Measurements from ENCODE around the gene SLC66A2.
"Not testable (repeated sequence)": the region's sequence is repeated elsewhere in the genome, so short reads cannot be mapped to it uniquely, and the experiment has no call there.

SLC66A2 gene

DNA sequence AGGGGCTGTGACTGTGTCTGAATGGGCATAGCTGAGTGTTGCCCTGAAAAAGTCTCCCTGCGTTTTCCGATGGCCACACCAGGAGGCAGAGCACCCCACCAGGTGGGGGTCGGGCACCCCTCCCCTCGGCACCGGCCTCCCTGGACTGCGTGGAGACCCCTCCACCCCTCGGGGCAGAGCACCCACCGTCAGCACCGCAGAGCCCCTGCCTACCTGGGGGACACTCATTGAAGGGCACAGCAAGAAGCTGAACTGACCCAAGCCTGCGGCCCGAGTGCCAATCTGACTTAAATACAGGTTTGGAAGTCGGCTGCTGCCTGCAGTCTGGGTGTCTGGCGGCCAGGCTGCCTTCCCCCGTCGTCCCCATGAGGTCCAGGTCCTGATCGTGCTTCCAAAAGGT, 83.8 kb downstream of the SLC66A2 start:
- DNase-seq (ENCODE audit: low read depth in 2 of 2): no peak

DNA sequence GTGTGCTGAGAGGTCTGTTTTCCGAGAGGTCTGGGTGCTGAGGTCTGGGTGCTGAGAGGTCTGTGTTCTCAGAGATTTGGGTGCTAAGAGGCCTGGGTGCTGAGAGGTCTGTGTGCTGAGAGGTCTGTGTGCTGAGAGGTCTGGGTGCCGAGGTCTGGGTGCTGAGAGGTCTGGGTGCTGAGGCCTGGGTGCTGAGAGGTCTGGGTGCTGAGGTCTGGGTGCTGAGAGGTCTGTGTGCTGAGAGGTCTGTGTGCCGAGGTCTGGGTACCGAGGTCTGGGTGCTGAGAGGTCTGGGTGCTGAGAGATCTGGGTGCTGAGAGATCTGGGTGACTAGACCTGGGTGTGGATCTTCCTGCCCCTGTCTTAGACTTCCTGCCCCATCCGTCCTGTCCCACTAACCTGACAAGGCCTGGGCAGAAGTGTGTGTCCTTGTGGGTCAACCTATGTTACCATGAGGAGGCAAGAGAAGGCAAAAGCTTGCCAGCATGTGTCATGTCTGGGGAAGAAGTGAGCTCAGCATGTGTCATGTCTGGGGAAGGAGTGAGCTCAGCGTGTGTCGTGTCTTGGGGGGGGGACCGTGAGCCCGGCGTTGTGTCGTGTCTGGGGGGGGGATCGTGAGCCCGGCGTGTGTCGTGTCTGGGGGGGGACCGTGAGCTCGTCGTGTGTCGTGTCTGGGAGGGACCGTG, 84.4 kb downstream of the SLC66A2 start:
- no peak for DNase-seq (ENCODE audit: low read depth in 2 of 2)

DNA sequence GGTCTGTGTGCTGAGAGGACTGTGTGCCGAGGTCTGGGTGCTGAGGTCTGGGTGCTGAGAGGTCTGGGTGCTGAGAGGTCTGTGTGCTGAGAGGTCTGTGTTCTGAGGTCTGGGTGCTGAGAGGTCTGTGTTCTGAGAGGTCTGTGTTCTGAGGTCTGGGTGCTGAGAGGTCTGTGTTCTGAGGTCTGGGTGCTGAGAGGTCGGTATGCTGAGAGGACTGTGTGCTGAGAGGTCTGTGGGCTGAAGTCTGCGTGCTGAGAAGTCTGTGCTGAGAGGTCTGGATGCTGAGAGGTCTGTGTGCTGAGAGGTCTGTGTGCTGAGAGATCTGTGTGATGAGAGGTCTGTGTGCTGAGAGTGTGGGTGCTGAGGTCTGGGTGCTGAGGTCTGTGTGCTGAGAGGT, 85.5 kb downstream of the SLC66A2 start:
- DNase-seq (ENCODE audit: low read depth in 2 of 2): not testable (repeated sequence)

DNA sequence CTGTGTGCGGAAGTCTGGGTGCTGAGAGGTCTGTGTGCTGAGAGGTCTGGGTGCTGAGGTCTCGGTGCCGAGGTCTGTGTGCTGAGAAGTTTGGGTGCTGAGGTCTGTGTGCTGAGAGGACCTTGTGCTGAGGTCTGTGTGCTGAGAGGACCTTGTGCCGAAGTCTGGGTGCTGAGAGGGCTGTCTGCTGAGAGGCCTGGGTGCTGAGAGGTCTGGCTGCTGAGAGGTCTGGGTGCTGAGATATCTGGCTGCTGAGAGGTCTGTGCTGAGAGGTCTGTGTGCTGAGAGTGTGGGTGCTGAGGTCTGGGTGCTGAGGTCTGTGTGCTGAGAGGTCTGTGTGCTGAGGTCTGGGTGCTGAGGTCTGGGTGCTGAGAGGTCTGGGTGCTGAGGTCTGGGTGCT, 86.5 kb downstream of the SLC66A2 start:
- DNase-seq (ENCODE audit: low read depth in 2 of 2): not testable (repeated sequence)

DNA sequence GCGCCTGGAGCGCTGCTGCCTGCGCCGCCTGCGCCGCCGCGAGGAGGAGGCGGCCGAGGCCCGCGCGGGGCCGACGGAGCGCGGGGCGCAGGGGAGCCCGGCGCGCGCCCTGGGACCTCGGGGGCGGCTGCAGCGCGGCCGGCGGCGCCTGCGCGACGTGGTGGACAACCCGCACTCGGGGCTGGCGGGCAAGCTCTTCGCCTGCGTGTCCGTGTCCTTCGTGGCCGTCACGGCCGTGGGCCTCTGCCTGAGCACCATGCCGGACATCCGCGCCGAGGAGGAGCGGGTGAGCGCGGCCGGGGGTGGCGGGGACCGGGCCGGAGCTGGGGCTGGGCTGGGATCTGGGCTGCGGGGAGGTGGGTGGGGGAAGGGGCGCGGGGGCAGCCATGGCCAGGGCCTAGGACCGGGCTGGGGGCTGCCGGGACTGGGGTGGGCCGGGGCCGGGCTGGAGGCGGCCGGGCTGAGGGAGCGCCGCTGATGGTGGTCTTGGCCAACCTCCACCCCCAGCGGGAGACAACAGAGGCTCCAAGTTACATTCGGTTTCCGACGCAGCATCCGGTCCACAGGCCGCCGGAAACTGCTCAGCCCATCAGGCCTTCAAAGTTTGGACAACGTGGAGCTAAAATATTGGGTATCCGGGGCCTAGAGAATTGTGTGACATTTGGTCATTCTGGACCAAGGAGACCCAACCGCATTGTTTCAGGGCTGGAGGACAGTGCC, 87.3 kb downstream of the SLC66A2 start:
- DNase-seq (ENCODE audit: low read depth in 2 of 2): no peak

DNA sequence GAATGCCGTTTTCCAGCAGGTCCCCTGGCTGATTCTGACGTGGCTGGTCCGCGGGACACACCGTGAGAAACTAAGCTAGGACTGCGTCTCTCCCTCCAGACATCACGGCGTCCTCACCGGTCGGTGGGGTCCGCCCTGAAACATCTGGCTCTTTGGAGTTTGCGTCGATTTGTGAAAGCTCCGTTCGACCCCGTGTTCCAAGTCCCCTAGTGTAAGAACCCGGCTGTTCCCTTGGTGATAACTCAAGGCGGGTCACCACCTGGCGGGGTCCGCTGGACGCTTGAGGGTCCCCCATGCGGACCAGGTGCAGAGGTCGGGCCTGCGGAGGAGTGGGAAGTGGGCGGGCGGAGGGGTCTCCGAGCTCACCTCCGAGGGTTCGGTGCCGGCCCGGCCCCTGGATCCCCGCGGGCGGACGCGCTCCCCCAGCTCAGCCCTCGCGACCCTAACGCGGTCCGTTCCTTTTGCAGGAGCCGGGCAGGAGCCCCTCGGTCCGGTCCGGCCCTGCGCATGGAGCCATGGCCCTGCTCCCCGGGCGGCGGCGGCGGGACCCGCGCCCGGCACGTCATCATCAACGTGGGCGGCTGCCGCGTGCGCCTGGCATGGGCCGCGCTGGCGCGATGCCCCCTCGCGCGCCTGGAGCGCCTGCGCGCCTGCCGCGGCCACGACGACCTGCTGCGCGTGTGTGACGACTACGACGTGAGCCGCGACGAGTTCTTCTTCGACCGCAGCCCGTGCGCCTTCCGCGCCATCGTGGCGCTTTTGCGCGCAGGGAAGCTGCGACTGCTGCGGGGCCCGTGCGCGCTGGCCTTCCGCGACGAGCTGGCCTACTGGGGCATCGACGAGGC, 88.1 kb downstream of the SLC66A2 start:
- no peak for DNase-seq (ENCODE audit: low read depth in 2 of 2)

DNA sequence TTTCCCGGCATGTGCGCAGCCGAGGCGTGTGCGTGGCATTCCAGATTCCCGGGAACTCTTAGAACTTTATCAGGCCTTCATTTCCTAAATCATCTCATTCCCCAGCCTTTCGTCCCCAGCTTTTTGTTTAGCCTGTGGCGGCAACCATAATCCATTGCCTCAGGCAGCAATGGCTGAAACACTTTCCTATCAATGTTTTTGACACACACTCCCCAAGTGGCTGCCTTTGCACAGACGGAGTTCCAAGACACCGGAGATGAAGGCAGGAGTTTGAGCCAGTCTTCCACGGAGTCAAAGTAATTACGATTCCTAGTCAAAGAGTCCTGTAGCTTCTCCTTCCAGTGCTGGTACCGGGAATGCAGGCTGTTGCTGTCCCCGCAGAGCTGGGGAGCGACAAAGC, 88.9 kb downstream of the SLC66A2 start:
- no peak for DNase-seq (ENCODE audit: low read depth in 2 of 2)

DNA sequence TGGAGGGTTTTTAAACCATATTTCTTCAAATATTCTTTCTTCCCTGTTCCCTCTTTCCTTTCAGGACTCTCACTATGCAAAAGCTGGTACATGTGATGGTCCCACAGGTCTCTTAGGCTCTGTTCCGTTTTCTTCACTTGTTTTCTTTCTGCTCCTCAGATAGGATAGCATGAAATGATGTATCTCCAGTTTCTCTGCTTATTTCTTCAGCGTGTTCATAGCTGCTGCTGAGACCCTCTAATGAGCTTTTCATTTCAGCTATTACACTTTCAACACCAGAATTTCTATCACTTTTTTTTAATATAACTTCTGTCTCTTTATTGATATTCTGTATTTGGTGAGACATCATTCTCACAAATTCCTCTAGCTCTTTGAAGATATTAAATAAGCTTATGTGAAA, 89.8 kb downstream of the SLC66A2 start:
- DNase-seq (ENCODE audit: low read depth in 2 of 2): no peak

DNA sequence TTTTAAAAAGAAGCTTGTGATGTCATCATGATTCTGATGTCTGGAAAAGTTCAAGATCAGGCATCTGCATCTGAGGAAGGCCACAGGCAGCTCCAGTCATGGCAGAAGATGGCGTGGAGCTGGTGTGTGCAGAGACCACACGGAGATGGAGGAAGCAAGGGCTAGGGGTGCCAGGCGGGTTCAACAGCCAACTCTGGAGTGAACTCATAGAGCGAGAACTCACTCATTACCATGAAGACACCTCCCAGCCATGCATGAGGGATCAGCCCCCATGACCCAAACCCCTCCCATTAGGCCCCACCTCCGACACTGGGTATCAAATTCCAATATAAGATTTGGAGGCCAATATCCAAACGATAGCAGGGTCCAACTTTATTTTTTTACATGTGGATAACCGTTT, 92.1 kb downstream of the SLC66A2 start:
- DNase-seq (ENCODE audit: low read depth in 2 of 2): no peak

DNA sequence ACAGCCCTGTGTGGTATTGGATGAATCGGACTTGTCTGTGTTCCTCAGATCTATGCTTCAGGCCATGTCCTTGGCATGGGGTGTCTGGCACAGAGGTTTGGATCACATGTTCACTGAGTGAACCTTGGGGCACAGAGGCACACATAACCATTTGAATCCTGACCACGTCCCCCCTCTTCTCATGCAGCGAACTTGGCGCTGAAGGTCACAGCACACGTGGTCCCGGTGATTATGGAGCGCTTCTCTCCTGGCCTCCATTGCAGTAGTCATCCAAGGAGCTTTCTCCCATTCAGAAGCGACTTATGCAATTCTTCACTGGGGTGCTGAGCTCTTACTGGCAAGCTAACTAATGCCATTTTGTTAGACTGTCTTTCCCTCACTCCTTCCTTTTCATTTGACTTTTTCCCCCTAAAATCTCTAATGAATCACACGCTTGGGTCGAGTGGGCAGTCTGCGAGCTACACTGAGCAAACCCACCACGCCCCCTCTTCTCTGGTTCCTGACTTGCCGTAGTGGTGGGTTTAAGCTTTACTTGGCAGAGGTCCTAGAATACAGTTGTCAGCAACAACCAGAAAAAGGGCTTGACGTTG, 94.3 kb downstream of the SLC66A2 start:
- DNase-seq (ENCODE audit: low read depth in 2 of 2): no peak

DNA sequence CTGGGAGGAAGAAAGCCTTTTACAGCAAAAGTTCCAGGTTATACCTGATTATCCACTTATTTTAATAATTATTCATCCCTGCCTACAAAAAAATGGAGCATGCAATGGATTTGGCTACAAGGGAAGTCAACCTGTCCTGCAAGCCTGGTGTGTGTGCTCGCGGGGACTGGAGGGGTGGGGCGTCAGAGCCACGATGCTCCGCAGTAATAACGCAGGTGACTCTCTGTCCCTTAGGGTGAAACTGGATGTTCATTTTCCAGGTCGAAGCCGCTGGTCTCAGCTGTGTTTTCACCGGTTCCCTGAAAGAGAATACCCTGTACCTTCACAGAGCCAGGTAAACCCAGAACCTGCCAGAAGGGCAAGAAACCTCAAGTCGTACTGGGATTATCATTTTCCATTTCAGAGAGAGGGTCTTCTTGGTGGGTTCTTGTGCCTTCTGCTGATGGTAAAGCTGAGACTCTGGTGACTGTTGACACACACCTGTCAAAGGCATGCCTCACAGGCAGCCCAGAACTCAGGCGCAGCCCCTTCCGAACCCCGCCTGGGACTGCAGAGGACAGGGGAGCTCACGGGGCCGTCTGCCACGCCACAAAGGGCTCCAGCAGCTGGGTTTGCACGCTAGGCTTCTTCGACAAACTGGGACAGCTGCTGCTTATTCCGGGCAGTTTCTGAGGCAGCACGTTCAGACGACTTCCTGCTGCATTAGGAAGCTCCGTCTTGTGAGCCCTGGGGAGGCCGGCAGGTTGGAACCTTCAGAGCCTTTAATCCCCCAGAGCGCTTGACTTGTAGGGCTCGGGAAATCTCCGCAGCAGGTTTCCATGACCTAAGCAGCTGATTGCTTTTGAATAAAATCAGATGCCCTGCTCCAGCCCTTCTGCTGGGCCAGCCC, 95.1 kb downstream of the SLC66A2 start:
- DNase-seq (ENCODE audit: low read depth in 2 of 2): no peak

DNA sequence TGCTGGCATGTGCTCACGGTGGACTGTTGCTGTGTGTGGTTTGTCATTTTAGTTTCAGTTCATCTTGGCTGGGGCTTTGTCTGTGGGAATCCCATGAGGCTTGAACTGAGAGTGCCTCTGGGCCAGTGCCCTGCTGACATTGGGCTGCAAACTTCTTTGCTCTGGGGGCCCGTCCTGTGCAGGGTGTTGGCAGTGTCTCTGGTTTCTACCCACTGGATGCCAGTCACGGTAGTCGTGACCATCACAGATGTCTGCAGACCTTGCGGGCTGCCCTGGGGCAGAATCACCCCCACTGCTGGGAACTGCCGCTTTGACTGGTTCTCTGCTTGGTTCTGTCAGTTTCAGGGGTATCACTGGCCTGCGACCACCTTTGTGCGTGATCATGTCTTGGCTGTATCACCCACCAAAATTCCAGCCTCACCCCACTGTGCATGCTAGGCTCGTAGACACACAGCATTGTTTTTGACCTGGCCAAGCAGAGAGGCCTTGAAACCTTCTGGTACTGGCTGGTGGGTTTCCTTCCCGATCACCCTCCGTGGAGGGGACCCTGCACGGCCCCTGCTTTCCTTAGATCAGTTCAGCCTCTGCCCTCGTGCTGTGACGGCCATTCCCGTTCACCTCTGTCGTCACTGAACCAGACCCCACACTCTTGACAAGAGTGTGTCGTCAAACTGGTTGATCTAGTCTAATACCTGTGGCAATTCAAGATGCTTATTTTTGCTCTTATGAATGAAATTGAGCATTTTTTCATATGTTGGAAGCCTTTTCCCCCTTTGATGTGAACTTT, 96.1 kb downstream of the SLC66A2 start:
- no peak for DNase-seq (ENCODE audit: low read depth in 2 of 2)

DNA sequence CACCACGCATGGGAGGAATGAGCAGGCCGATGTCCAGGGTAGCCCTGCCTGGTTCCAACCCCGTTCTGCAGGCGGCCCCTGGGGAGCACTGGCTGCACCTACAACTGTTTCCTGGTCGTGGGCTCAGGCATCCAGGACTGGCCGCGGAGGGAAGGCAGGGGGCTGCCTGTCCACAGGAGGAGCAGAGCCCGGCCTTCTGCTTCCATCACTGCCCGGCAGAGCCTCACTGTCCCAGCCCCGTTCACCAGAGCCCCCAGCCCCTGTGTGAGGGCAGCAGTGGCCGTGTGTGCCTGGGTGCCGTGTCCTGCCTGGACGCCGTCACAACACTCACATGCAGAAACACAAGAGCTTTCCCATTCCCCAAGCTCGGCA, 97.5 kb downstream of the SLC66A2 start:
- DNase-seq (ENCODE audit: low read depth in 2 of 2): no peak

DNA sequence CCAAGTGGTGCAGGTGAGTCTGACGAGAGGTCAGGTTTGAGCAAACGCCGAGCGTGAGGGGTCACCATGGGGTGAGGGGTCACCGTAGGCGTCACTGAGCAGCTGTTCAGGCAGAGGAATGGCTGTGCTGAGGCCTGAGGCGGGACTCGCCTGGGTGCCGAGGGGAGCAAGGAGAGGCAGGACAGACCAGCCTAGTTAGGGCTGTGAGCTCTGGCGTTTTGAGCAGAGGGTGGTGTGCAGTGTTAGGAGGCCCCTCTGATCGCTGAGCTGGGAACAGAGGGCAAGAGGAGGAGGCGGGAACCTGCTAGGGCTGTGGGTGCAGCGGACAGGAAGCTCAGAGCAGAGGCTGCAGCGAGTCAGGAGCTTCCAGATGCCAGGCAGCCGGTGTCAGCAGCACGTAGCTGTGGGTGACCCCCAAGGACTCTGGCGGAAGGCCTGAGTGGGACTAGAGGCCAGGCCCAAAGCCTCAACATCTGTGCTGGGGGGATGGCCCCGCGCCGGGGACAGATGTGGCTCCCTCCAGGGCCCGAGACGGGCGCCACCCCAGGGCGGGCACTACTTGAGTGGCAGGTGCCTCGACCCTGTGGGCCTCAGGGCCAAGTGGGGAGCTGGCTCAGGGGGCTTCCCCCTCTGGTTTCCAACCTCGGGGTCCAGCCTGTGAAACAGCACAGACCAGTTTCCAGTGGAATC, 98.0 kb downstream of the SLC66A2 start:
- no peak for DNase-seq (ENCODE audit: low read depth in 2 of 2)

DNA sequence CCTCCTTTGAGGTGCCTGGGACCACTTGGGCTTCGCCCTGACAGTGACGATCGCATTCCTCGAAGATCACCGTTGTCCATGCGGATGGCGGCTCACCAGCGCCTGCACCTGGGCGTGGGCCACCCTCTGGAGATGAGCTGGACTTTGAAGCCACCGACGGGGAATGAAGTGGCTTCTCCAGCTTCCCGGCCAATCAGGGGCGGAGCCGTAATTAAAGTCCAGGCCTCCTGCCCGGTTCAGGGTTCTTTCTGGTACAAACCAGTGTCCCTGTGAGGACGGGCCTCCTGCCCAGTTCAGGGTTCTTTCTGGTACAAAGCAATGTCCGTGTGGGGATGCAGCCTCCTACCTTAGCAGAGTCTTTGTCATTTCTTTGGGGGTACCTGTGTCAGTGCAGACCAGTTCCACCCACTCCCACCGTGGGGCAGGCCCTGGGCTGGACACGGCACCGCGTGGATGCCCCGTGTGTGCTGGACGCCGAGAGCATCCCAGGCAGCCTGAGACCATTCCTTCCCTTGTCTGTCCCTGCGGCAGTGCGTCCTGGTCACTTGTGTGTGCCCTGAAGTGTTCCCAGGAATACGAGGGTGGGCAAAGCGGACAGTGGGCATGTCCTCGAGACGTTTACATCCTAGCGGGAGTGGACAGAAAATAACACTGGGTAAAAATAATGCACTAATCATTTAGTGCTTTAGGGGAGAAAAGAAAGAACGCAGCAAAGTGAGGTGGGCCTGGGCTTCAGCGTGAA, 98.7 kb downstream of the SLC66A2 start:
- no peak for DNase-seq (ENCODE audit: low read depth in 2 of 2)

All from stimulated activated CD8-positive, alpha-beta memory T cell treated with anti-CD3 and anti-CD28 coated beads, Interleukin-2, amount 100 ng/mL, for 1 hour (primary cell).